Activated T-cell treated with anti-CD3 and anti-CD28 coated beads for 1 hour (primary cell): ENCODE measurements around the gene MRTFB.

Experiments used
- DNase-seq: peaks from one replicate; pipeline ENCODE4 v3.0.0-alpha.2; 2020; ENCODE audit warnings: low read depth

Gene MRTFB

DNA sequence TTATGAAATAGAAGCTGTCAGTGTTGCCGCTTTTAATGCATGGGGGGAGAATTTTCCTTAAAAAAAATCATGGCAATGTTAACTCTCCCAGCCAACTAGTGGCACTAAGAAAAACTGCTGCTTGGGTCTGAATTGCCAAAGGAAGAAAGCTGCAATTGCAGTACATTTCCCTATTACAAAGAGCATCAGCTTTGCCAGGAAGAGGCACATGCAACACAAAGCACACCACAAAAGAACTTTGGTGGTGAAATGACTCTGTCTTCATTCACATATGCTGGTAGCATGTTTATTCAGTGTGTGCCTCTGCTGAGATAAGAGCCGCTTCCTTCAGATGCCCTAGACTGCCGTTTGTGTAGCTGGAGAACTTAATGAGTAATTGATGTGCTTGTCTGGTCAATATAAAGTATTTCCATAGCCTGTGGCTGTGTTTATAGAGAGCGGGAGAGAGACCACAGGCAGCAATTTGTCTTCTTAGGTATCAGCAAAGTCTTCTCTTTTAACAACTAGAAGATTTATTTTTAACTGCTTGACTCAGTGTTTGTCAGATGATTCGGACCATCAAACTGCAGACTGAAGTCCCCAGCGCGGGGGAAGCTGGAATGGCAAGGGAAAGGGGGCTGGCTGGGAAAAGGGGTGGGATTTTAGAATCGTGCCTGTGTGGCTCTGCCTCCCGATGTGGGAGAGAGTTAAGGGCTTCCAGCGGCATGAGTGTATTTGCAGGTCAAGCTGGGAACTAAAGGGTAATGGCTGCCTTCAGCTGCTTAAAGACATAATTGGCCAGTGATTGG lies 115.1 kb downstream of the MRTFB start:
- DNase-seq: no peak

DNA sequence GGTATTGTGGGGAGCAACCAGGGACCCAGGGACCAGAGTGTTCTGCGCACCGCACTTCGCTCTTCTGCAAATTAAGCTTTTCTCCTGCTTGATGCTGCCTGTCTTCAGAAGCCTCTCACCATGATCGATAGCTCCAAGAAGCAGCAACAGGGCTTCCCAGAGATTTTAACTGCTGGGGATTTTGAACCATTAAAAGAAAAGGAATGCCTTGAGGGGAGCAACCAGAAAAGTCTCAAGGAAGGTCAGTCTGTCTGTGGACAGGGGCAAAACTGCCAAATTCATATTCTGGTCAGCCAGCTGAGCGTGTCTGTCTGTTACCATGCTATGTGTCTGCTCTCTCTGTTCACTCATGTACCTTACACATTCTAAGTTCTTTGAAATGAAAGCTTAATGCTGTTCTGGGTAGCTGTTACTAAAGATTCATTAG lies 115.7 kb downstream of the MRTFB start:
- DNase-seq: no peak

DNA sequence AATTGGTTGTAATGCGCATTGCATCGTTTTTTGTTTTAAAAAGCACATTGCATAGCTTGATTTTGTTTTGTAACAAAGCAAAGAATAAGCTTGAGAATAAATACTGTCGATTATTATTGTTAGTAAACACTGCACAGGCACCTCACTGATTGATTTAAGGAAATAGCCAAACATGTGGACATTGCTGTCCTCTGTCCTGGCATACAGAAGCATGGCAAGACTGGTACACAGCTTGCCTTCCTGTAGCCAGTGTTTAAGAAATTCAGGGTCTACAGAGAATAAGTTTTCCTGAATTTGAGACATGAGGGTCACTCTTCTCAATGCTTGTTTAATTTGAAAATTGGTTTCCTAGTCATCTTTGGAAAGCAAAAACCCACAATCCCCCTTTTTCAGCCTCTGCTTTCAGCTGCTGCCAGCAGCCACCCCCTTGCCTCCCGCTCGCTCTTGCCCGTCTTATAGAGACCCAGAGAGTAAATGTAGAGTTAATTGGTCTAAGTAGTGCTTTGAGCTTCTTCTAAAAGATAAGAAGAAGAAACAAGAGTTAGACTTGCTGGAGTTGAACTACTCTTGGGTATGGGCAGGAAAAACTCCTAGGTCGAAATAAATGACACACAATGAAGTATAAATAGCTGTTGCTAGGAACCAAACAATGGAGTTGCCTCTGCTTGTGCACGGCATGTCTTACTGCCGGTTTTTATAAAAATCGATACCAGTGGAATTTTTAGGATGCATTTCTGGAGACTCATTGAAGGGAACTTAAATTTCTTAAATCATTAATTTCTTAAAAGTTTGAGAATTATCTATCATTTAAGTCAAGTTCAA lies 116.6 kb downstream of the MRTFB start:
- DNase-seq: no peak

DNA sequence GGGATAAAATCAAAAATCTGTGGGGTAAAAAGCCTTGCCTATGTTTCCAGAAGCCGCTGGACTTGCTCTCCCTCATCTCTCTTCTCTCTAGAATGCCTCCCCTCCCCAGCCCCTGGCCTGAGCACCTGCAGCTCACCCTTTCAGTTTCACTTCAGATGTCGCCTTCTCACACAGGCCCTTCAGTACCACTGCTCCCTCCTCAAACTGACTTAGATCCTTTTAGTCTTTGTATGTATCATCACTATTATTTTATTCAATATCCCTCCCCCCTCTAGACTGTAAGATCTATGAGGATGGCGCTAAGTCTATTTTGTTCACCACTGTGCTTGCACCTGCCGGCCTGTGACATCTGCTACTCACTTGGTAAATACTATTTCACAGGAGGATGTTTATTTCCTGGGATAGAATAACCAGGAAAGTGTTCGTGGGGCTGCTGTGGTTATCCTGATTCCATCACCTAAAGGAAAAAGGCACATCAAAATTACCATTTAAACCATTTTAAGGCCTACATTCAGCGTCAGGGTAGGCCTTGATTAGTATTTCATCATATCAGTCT lies 122.3 kb downstream of the MRTFB start:
- peak; percentile 7 for DNase-seq

DNA sequence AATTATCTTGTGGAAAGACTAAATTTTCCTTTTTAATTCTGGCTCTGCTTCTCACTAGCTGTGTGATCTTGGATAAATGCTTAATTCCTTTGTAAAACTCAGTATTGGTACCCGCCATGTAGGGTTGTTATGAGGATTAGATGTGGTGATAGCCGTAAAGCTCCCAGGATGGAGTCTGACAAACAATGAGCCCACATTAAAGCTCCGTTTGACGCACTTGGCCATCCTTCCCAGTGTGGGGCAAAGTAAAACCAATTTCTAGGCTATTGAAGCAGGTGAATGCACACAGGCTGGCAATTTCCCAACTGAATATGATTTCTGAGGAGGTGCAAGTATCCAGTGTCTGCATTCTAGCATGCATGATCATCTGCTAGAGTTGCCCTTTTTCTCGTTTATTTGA lies 123.6 kb downstream of the MRTFB start:
- DNase-seq: no peak

DNA sequence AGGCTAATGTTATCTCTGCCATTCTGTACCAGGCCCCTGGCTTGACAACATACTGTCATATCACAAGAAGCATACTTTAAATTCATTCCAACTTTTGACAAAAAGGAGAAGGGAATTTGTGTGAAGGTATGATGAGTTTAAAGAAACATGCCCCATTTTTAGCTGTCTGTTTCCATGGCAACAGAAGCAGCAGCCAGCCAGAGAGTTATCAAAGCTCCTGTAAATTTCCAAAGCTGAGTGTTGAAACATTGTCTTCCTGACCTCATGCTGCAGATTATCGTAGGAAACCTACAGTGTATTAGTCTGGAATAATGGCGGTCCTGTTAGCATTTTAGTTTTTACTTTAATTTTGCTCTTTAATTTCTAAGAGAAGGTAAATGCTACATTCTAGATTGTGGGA lies 124.9 kb downstream of the MRTFB start:
- DNase-seq: no peak

DNA sequence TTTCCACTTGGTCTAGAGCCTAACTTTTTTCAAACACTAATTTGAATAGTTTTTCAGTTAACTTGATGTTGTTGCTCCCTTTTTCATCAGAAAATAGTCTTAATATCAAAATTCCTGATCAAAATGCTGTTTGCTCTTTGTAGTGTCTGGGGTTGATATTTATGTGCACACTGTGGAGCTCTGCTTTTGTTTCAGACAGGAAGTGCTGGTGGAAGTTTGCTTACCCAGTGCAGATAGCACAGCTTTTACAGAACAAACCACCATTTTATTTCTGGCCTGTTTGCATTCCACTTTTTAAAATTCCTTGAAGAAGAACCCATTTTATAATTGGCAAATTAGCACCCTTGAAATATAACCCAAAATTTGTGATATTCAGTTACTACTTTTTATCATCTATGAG lies 125.4 kb downstream of the MRTFB start:
- no peak for DNase-seq

DNA sequence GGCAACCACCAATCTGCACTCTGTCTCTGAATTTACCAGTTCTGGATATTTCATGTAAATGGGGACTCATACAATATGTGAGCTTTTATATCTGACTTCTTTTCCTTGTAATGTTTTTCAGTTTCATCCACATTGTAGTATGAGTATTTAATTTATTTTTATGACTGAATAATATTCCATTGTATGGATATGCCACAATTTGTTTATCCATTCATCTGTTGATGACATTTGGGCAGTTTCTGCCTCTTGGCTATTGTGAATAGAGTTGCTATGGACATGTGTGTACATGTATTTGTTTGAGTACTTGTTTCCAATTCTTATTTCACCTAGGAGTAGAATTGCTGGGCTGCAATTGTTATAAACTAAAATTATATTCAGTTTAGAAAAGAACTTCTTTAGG lies 126.9 kb downstream of the MRTFB start:
- DNase-seq: no peak

DNA sequence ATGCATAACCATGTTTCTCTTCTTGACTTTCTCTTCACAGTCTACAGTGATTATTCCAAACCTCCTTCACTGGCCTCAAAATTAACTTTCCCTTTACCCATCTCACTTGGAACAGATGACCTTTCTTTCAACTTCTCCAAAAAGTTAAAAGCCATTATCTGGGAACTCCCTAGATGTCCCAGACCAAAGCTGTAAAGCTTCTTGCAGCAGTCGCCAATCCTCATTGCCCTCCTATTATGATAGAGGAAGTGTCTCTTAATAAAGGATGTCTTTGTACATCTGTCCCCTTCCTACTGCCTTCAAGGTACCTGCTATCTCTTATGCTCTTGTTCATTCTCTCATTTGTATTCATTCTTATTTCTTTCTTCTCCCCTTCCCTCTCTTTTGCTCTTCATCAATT lies 127.5 kb downstream of the MRTFB start:
- DNase-seq: no peak

DNA sequence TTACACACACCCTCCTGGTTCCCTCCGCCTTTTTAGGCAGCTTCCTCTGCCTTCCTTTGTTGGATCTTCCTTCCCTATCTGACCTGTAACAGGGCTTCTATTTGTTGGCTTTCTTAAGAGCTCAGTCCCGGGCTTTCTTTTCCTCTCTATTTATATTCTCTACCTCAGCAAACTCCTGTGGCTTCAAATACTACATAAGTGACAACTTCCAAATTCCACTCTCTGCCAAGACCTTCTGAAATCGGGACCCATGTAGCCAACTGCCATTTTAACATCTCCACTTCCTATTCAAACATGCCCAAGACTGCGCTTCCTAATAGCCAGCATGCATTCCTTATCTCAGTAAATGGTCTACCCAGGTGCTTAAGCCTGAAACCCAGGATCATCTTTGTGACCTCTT lies 128.1 kb downstream of the MRTFB start:
- DNase-seq: no peak

DNA sequence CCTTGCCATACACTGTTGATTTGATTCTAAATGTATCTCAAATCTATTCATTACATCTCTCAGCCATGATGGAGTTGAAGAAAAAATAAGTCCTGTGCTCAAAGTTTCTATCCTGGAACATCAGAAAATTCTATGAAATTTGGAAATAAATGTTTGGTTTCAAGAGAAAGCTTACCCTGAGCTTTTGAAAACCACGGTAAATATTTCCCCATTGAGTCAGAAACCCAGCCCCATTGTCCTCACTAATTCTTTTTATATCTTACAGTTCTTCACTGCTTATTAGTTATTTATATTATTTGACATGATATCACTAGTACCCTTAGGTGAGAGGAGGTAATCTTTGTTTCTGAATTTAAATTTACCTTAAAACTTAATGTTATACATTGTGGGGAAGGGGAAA lies 128.5 kb downstream of the MRTFB start:
- no peak for DNase-seq

DNA sequence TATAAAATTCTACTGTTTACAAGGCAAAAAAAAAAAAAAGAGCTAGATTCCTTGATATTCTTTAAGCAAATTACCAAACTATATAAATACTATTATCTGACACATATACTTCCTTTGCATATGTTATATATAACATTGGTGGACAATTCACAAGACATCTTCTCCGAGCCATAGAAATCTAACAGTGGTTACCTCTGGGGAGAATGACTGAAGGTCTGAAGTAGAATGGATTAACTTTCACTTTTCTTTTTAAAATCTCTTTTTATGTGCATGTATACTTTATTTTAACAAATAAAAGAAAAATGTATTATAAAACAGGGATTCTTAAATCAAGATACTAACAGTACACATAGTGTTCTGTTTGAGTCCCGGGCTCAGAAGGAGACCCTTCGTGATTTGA lies 131.0 kb downstream of the MRTFB start:
- no peak for DNase-seq

DNA sequence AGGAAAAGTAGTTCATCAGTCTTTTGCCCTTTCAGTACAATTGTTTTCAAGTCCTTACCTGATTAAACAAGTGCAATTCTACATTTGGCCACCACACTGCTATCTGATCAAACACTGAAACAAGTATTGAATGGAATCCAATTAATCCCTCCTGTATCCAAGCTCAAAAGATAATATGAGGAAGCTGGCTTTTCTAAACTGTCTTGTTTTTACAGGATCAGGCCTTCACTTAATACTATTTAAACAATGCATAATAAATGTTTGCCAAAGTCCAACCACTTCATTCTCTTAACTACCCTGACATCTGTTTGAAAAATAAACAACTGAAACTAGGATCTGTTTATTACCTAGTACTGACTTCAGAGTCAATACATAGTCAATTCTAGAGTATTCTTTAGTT lies 131.6 kb downstream of the MRTFB start:
- DNase-seq: no peak

DNA sequence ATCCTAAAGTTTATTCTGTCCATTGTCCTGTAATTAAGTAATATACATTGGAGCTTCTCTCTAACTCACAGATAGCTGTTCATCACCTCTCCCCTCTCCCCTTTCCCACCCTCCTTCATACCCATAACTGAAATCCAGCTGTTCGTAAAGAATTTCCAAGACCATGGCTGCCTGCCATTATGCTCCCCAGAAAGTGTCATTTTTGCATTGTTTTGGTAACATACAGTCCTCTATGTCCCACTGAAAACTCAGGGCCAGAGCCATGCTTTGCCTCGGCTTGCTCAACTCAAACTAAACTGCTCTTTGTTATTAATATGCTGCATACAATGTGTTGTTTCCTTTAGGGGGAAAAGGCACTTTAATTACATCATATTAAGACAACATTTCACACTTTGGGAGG lies 132.0 kb downstream of the MRTFB start:
- no peak for DNase-seq

DNA sequence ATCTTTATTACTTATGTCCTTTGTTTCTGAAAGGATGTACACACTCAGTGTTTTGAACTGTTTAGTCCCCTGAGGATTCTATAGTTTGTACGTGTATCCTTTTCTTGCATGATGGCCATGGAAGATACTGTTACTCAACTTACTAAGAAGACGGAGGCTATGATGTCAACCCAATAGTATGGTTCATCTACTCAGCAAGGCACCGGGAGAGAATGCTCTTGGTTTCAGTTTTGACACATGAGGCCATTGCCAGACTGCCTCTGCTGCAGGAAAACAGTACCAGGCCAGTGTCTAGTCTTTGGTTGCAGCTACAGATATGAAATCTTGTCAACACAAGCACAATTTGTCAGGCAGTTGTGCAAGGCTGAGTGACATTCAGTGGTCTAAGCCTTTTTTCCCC lies 134.5 kb downstream of the MRTFB start:
- DNase-seq: no peak

DNA sequence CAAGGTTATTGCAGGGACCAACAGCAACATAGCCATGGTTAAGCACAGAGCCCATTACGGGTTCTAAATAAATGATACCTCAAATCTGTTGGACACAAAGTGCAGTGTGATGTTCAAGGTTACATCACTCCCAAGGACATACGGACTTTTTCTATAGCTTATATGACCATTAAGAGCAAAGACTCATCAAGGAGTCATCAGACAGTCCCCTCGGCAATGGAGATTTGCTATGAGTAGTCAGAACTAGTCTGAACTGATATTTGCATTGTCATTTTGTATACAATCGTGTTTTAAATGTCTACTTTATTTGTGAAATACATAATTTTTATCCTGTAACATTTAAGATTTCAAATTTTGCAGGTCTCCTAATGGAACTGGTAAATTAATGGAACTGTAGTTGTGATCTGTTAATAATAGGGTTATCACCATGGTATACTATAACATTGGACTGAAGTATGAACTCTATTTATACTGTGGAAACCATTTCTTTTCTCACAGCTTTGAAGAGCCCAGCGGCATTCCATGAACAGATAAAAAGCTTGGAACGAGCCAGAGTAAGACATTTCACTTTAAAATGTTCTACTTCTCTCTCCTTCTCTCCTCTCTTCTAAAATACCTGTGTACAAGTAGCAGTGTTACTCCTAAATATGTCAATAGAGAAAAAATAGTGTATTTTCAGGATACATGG lies 140.9 kb downstream of the MRTFB start:
- DNase-seq: no peak

DNA sequence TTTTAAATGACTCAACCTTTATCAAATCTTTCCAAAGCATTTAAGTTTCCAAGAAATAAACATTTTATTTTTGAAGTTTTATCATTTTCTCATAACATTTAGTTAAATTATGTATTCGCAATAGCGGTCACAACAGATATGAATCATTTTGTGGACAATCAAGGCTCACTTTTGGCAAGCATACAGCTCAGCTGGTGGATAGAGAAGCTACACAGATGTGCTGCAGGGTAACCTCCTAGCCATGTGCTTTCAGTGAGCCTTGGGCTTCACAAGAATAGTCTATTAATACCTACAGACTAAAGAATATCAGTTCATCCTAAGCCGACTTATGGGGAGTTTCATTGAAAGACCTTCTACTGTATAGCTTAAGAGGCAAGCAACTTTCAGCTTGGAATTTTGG lies 144.8 kb downstream of the MRTFB start:
- DNase-seq: no peak

DNA sequence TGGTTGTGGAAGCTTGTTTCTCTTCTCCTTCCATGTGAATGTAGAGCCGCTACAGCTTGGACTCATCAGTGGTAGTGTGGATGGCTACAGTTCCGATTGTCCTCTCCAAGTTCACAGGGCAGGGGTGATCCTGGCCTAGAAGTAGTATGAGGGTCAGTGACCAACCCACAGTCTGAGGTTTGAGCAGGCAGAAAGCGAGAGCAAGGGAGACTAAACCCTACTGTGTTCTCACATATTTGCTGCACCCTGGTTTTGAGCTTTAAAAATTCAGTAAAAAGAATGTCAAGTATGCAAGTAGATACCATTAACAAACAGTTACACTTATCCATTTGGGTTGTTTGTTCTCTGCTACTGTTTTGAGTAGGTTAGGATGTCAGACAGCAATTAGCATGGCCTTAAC lies 148.9 kb downstream of the MRTFB start:
- DNase-seq: no peak

DNA sequence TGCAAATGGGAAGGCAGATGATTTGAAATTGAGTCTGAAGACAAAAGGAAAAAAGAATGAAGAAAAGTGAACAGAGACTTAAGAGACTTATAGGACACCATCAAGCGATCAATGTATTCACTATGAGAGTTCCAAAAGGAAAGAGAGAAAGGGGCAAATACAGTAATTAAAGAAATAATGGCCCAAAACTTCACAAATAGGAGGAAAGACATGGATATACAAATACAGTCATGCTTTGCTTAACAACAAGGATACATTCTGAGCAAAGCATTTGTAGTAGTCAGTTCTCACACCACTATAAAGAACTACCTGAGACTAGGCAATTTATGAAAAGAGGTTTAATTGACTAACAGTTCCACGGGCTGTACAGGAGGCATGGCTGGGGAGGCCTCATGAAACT lies 152.5 kb downstream of the MRTFB start:
- no peak for DNase-seq

DNA sequence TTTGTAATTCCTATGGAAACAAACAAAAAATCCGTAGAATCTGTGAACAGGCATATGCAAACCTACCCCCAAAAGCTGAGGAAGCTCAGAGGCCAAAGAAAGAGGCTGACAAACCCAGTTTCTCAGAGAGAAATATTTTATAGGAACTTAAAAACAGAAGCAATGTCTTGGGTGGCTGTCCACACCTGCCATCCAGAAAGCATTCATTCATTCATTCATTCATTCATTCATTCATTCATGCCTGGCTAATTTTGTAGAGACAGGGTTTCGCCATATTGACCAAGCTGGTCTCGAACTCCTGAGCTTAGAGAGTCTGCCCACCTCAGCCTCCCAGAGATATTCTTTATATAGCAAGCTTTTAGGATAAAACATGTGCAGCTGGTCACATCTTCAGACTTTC lies 154.3 kb downstream of the MRTFB start:
- no peak for DNase-seq

DNA sequence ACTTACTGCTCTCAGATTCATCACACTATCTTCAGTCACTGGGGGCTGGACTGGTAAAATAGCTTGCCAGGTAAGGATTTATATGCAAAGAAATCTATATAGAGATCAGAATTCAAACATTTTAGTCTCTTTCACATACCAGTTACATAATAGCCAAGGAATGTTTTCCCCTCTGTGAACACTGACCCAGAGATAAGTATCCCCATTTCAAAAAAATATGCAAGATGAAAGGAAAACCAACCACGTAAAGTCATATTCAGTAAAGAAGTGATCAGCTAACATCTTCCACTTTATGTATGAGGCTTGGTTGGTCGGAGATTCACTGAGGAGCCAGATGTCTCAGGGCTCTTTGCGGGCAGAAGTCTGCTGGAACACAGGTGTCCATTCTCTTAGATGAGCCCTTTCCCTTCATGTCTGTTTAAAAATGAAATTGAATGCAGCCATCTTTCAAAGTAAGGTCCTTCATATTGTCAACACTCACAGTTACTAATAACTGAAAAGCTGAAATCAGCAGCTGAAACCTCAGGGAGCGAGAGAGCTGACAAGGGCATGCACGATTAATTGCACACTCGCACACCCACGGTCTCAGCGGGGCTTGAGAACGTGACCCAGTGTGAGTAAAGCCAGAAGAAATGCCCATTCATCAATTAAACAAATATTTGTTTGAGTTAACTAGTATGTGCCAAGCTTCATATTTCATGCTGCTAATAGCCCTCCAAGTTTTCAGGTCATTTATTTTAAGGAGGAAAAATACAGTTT lies 161.2 kb downstream of the MRTFB start:
- DNase-seq: no peak

DNA sequence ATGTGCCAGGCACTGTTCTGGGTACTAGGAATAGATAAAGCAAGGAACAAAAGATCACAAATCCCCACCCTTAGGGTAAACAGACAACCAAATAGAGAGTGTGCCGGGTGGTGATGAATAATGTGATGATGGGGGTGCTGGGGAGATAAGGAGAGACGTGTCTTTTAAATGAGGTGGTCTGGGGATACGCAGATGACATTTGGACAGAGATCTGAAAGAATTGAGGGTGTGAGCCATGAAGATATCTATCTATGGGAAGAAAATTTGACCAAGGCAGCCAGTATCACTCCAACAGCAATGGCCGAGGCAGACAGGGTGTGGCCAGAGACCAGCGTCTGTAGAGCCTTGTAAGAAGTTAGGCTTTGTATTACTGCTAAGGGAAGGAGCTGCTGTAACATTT lies 165.3 kb downstream of the MRTFB start:
- no peak for DNase-seq
